ENCODE measurements around the gene ABCC8. TPM values are rescaled to one million over a fixed set of nuclear protein-coding genes. Genes with fewer than 3 reads are reported as not detected.

ABCC8 gene
- polyA plus RNA-seq, 1 of the 3 experiments (the other 2 are of a cell fraction) = 1.1 TPM

DNA sequence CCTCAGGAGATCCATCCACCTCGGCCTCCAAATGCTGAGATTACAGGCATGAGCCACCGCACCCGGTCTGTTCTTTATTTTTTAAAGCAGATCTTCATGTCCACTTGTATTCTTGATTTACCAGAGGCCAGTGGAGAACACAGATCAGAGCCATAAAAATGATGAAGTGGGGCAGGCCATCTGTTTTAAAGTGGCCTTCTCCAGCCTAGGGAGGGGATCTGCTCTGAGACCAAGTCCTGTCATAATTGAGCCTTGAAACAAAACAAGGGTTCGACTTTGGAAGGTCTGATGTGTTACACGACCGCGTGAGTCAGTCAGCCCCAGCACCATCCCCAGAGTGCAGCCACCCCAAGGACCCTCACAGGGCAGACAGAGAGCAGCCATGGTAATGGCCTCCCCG, 27.5 kb downstream of the ABCC8 start:
- Histone ChIP-seq H4K20me1 (ENCODE audit: insufficient read depth) (no peaks in the 10 kb centered on the region), H3K4me3 (ENCODE audit: low read depth in 2 of 2, low read length in 1 of 2) (no peak overlapping the region), H3K36me3 (replicated peaks in 1 of 2; ENCODE audit: control insufficient read depth in 1 of 2, insufficient read depth in 2 of 2, low read length in 1 of 2) (no peaks in the 10 kb centered on the region), H3K79me2 (ENCODE audit: insufficient read depth) (no peaks in the 10 kb centered on the region), H3K9me2 (no peaks in the 10 kb centered on the region), H3K4me1 (ENCODE audit: control insufficient read depth in 1 of 2, insufficient read depth in 2 of 2, low read depth in 1 of 2, low read length in 1 of 2) (no peaks in the 10 kb centered on the region), H3K9ac (no peak overlapping the region), H3K9me3 (no peaks in the 10 kb centered on the region), H3K4me2 (no peak overlapping the region), H3K27ac (ENCODE audit: low read depth in 2 of 2, low read length in 1 of 2) (no peak overlapping the region), H3F3A (replicated peaks; ENCODE audit: insufficient read depth) (no peaks in the 10 kb centered on the region), H2AFZ (ENCODE audit: low read depth) (no peak overlapping the region), H3K27me3 (ENCODE audit: insufficient read depth) (no peaks in the 10 kb centered on the region)
- TF ChIP-seq GABPA (IDR thresholded peaks at IDR 0.05; ENCODE audit: low read depth) (no peak), TEAD4 (IDR thresholded peaks at IDR 0.05; ENCODE audit: borderline replicate concordance, insufficient read depth) (no peak), YY1 (IDR thresholded peaks at IDR 0.05; ENCODE audit: low read depth) (no peak), TCF12 (IDR thresholded peaks at IDR 0.05) (no peak), MEF2A (IDR thresholded peaks at IDR 0.05; ENCODE audit: borderline replicate concordance, low read depth) (no peak), ELF1 (IDR thresholded peaks at IDR 0.05) (no peak), NRF1 (IDR thresholded peaks at IDR 0.05; ENCODE audit: low read depth, low read length) (no peak), FOXJ3 (CRISPR knock-in tag; IDR thresholded peaks at IDR 0.05) (no peak), SMC3 (IDR thresholded peaks at IDR 0.05; ENCODE audit: low read depth, low read length) (no peak), SIN3A (IDR thresholded peaks at IDR 0.05; ENCODE audit: borderline replicate concordance, low read depth, low read length) (no peak), RCOR1 (IDR thresholded peaks at IDR 0.05; ENCODE audit: low read length) (no peak)
- TF ChIP-seq, protein P1, sequence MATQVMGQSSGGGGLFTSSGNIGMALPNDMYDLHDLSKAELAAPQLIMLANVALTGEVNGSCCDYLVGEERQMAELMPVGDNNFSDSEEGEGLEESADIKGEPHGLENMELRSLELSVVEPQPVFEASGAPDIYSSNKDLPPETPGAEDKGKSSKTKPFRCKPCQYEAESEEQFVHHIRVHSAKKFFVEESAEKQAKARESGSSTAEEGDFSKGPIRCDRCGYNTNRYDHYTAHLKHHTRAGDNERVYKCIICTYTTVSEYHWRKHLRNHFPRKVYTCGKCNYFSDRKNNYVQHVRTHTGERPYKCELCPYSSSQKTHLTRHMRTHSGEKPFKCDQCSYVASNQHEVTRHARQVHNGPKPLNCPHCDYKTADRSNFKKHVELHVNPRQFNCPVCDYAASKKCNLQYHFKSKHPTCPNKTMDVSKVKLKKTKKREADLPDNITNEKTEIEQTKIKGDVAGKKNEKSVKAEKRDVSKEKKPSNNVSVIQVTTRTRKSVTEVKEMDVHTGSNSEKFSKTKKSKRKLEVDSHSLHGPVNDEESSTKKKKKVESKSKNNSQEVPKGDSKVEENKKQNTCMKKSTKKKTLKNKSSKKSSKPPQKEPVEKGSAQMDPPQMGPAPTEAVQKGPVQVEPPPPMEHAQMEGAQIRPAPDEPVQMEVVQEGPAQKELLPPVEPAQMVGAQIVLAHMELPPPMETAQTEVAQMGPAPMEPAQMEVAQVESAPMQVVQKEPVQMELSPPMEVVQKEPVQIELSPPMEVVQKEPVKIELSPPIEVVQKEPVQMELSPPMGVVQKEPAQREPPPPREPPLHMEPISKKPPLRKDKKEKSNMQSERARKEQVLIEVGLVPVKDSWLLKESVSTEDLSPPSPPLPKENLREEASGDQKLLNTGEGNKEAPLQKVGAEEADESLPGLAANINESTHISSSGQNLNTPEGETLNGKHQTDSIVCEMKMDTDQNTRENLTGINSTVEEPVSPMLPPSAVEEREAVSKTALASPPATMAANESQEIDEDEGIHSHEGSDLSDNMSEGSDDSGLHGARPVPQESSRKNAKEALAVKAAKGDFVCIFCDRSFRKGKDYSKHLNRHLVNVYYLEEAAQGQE (IDR thresholded peaks at IDR 0.05; ENCODE audit: low read depth, low read length) = no peak
- TF ChIP-seq, protein P2, sequence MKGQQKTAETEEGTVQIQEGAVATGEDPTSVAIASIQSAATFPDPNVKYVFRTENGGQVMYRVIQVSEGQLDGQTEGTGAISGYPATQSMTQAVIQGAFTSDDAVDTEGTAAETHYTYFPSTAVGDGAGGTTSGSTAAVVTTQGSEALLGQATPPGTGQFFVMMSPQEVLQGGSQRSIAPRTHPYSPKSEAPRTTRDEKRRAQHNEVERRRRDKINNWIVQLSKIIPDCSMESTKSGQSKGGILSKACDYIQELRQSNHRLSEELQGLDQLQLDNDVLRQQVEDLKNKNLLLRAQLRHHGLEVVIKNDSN (IDR thresholded peaks at IDR 0.05; ENCODE audit: borderline replicate concordance, low read depth) = no peak
- TF ChIP-seq, protein P3, sequence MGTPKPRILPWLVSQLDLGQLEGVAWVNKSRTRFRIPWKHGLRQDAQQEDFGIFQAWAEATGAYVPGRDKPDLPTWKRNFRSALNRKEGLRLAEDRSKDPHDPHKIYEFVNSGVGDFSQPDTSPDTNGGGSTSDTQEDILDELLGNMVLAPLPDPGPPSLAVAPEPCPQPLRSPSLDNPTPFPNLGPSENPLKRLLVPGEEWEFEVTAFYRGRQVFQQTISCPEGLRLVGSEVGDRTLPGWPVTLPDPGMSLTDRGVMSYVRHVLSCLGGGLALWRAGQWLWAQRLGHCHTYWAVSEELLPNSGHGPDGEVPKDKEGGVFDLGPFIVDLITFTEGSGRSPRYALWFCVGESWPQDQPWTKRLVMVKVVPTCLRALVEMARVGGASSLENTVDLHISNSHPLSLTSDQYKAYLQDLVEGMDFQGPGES (IDR thresholded peaks at IDR 0.05; ENCODE audit: low read depth, low read length) = no peak
- DNase-seq = no peak
- WGBS (ENCODE audit: low lambda C conversion rate) = 59% methylated on average over 8 of the region's 8 CpGs
- ChIA-PET CTCF (no interaction called here), POLR2A (no interaction called here)

Measured in SK-N-SH (cell line).